GM12892 (cell line): ENCODE results near the gene GXYLT2.

Source experiments
- POLR2A ChIP-seq: IDR thresholded peaks from 2 replicates; pipeline ENCODE4 v1.6.1; 2011; ENCODE audit warnings: low read depth, low read length, control low read depth
- POLR2AphosphoS5 ChIP-seq: IDR thresholded peaks from 2 replicates; pipeline ENCODE4 v1.6.1; 2011; ENCODE audit warnings: low read depth, low read length, control low read depth
- TAF1 ChIP-seq: IDR thresholded peaks from 2 replicates; pipeline ENCODE4 v1.6.1; 2011; ENCODE audit warnings: low read depth, mild to moderate bottlenecking, control low read depth, low read length, borderline replicate concordance

DNA sequence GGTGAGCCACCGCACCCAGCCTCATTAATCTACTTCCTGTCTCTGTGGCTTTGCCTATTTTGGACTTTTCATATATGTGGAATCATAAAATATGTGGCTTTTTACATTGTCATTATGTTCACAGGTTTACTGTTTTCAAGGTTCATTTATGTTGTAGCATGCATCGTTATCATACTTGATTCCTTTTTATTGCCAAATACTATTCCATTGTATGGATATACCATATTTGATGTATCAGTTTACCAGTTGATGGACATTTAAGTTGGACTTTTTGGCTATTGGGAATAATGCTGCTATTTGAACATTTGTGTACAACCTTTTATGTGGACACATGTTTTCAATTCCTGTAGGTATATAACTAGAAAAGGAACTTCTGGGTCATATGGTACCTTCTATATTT, 14.0 kb downstream of the GXYLT2 start:
- no peak for TF ChIP-seq POLR2AphosphoS5
- TF ChIP-seq POLR2A = no peak
- TF ChIP-seq TAF1 = no peak
